K562 (cell line): ENCODE data around the gene AZGP1. TPM values are rescaled to one million over a fixed set of nuclear protein-coding genes. Genes with fewer than 3 reads are reported as not detected.

Experiments
- BACH1 ChIP-seq: fragments of 200-800 bp; sonication (Bioruptor generic); IDR thresholded peaks from 2 replicates; pipeline ENCODE4 v1.6.1; 2016; ENCODE audit warnings: missing genetic modification characterization, missing compliant biosample characterization
- CREBBP ChIP-seq: IDR thresholded peaks from one replicate; pipeline ENCODE4 v1.6.1; 2012; ENCODE audit warnings: low read depth, mild to moderate bottlenecking, control low read depth, inconsistent platforms, low read length
- FOXK1 ChIP-seq: sonication (generic); formaldehyde crosslinking; IDR thresholded peaks from 2 replicates; pipeline ENCODE4 v1.8.0; 2022; ENCODE audit warnings: missing genetic modification reagents, mild to moderate bottlenecking, borderline replicate concordance
- FOXM1 ChIP-seq, 2 experiments: fragments of 450-650 bp in 1 of 2; sonication (generic) in 1 of 2; formaldehyde crosslinking in 1 of 2; IDR thresholded peaks; 2 replicates each; pipeline versions ENCODE4 v1.6.1 to v1.9.0; 2017 to 2022; ENCODE audit warnings: low read depth in 2 of 2, mild to moderate bottlenecking in 2 of 2, missing genetic modification reagents in 1 of 2, moderate library complexity in 1 of 2
- GABPB1 ChIP-seq: sonication (generic); formaldehyde crosslinking; IDR thresholded peaks from 2 replicates; pipeline ENCODE4 v1.8.0; 2022; ENCODE audit warnings: mild to moderate bottlenecking, missing genetic modification reagents
- GABPB2 ChIP-seq: fragments of 250-450 bp; sonication (Bioruptor Pico); conservative IDR thresholded peaks from 2 replicates; pipeline ENCODE4 v1.5.1; 2021; ENCODE audit warnings: mild to moderate bottlenecking
- IFI16 ChIP-seq: fragments of 250-450 bp; sonication (Bioruptor Pico); IDR thresholded peaks from 2 replicates; pipeline ENCODE4 v2.1.2; 2022; ENCODE audit warnings: mild to moderate bottlenecking, inconsistent platforms
- KDM2B ChIP-seq: fragments of 250-450 bp; sonication (Bioruptor Pico); IDR thresholded peaks from 2 replicates; pipeline ENCODE4 v1.8.0; 2021; ENCODE audit warnings: mild to moderate bottlenecking, moderate library complexity
- POLR2AphosphoS2 ChIP-seq: IDR thresholded peaks from 2 replicates; pipeline ENCODE4 v1.6.1; 2012; ENCODE audit warnings: low read length, improper control_type of control experiment
- POLR2B ChIP-seq: fragments of 450-650 bp; IDR thresholded peaks from 2 replicates; pipeline ENCODE4 v1.6.1; 2018; ENCODE audit warnings: low read depth; ENCODE audit not compliant: partially characterized antibody
- PTRF ChIP-seq: fragments of 450-650 bp; IDR thresholded peaks from 2 replicates; pipeline ENCODE4 v1.6.1; 2016; ENCODE audit warnings: mild to moderate bottlenecking, missing genetic modification characterization, missing compliant biosample characterization
- SMAD4 ChIP-seq: fragments of 250-450 bp; sonication (Bioruptor Pico); conservative IDR thresholded peaks from 2 replicates; pipeline ENCODE4 v1.8.0; 2021; ENCODE audit warnings: inconsistent platforms, mild to moderate bottlenecking, moderate library complexity
- SMARCC2 ChIP-seq: fragments of 450-650 bp; IDR thresholded peaks from 2 replicates; pipeline ENCODE4 v1.6.1; 2017; ENCODE audit warnings: antibody characterized with exemption, moderate library complexity, mild to moderate bottlenecking, low read depth
- SMC3 ChIP-seq: conservative IDR thresholded peaks from 2 replicates; pipeline ENCODE4 v1.6.1; 2011; ENCODE audit warnings: low read depth, low read length, improper control_type of control experiment; ENCODE audit not compliant: insufficient read depth
- SUPT5H ChIP-seq: fragments of 450-650 bp; IDR thresholded peaks from 2 replicates; pipeline ENCODE4 v1.6.1; 2016
- TRIM28 ChIP-seq: fragments of 450-650 bp; IDR thresholded peaks from 2 replicates; pipeline ENCODE4 v1.6.1; 2017
- ZBTB2 ChIP-seq: fragments of 450-650 bp; IDR thresholded peaks from 2 replicates; pipeline ENCODE4 v1.6.1; 2016; ENCODE audit warnings: antibody characterized with exemption
- ZNF121 ChIP-seq: sonication (generic); formaldehyde crosslinking; conservative IDR thresholded peaks from 2 replicates; pipeline ENCODE4 v1.8.0; 2022; ENCODE audit warnings: missing genetic modification reagents
- ZNF24 ChIP-seq: fragments of 450-650 bp; IDR thresholded peaks from 2 replicates; pipeline ENCODE4 v1.6.1; 2016
- ZNF324 ChIP-seq: fragments of 250-450 bp; sonication (Bioruptor Pico); IDR thresholded peaks from 2 replicates; pipeline ENCODE4 v1.4.0; 2020; ENCODE audit warnings: mild to moderate bottlenecking
- ZNF589 ChIP-seq: fragments of 200-800 bp; sonication (Bioruptor generic); IDR thresholded peaks from 2 replicates; pipeline ENCODE4 v1.6.1; 2016; ENCODE audit warnings: low read depth, missing genetic modification characterization, missing compliant biosample characterization
- polyA plus RNA-seq, 8 experiments: library from polyadenylated mRNA; depleted of rRNA in 4 of 8; stranded (reverse) in 5 of 8; unstranded in 3 of 8; fragments of >200 nt; fragmentation: Nextera tagmentation in 2 of 8; fragmentation: Illumina TruSeq in 1 of 8; extraction: Ambion mirVana in 2 of 8; extraction: Trizol in 1 of 8; gene quantifications; 2 replicates each; pipeline versions ENCODE4 v1.2.1 to v1.2.3, GENCODE V29; 2011 to 2014; ENCODE audit warnings: inconsistent platforms in 1 of 8, missing spikeins in 1 of 8
- total RNA-seq, 7 experiments: library from RNA; depleted of rRNA in 6 of 7; stranded (reverse); fragments of >200 nt in 6 of 7; fragmentation: Illumina TruSeq in 2 of 7; extraction: Trizol in 2 of 7; gene quantifications; 2 replicates each; pipeline versions ENCODE4 v1.2.1 to v1.2.3, GENCODE V29; 2011 to 2021; ENCODE audit warnings: low replicate concordance in 1 of 7
- TF ChIP-seq, protein P1 (sequence below): fragments of 150-350 bp; IDR thresholded peaks from 2 replicates; pipeline ENCODE4 v1.6.1; 2014; ENCODE audit warnings: low read depth, mild to moderate bottlenecking, low read length, borderline replicate concordance
- TF ChIP-seq, protein P2 (sequence below): sonication (generic); formaldehyde crosslinking; IDR thresholded peaks from 2 replicates; pipeline ENCODE4 v1.8.1; 2023; ENCODE audit warnings: mild to moderate bottlenecking, missing genetic modification reagents

AZGP1 gene
- total and polyA plus RNA-seq, 9 of the 15 experiments (the other 6 are each of a cell fraction or from before 2014, with no cell fraction given): 0.18 to 0.53 TPM; not detected in 7

DNA sequence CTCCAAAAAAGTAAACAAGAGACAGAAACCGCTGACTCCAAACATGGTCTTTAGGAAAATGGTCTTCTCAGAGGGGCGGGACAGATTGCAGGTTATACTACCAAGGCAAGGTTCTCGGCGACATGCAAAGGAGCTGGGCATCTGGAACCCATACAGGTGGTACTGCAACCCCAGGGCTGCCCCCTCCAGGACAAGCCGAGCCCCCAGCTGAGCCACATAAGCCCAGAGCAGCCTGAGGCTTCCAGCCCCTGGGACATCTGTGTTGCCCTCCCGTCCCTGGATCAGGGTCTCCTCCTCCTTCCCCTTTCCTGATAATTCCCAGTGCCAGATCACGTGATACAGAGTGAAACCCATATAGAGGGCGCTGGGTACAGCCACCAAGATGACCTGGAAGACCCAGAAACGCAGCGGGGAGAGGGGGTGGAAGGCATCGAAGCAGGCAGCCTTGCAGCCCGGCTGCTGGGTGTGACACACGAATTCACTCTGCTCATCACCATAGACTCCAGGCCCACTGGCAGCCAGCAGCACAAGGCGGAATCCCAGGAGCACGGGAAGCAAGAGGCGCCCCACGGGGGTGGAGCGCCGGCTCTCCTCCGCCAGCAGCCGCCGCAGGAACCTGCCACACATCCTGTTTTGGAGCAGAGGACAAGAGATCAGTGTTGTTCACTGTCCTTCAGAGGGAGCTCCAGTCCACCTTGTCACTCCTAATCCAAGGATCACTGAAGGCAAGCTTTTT lies 46.7 kb downstream of the AZGP1 start, which contains the start of gene GJC3 (continued):
- no peak for TF ChIP-seq POLR2AphosphoS2
- no peak for TF ChIP-seq FOXM1 (IDR thresholded peaks at IDR 0.05; ENCODE audit: low read depth)
- TF ChIP-seq FOXM1 (CRISPR knock-in tag; IDR thresholded peaks at IDR 0.05; ENCODE audit: low read depth): no peak
- TF ChIP-seq CREBBP: no peak
- no peak for TF ChIP-seq ZNF589 (CRISPR knock-in tag)
- no peak for TF ChIP-seq GABPB1 (CRISPR knock-in tag)
- no peak for TF ChIP-seq KDM2B (CRISPR knock-in tag)
- TF ChIP-seq ZNF24: no peak
- no peak for TF ChIP-seq BACH1
- TF ChIP-seq POLR2B: no peak
- TF ChIP-seq TRIM28: no peak
- TF ChIP-seq ZNF121 (CRISPR knock-in tag): no peak
- TF ChIP-seq PTRF (tag): no peak
- TF ChIP-seq, protein P1, sequence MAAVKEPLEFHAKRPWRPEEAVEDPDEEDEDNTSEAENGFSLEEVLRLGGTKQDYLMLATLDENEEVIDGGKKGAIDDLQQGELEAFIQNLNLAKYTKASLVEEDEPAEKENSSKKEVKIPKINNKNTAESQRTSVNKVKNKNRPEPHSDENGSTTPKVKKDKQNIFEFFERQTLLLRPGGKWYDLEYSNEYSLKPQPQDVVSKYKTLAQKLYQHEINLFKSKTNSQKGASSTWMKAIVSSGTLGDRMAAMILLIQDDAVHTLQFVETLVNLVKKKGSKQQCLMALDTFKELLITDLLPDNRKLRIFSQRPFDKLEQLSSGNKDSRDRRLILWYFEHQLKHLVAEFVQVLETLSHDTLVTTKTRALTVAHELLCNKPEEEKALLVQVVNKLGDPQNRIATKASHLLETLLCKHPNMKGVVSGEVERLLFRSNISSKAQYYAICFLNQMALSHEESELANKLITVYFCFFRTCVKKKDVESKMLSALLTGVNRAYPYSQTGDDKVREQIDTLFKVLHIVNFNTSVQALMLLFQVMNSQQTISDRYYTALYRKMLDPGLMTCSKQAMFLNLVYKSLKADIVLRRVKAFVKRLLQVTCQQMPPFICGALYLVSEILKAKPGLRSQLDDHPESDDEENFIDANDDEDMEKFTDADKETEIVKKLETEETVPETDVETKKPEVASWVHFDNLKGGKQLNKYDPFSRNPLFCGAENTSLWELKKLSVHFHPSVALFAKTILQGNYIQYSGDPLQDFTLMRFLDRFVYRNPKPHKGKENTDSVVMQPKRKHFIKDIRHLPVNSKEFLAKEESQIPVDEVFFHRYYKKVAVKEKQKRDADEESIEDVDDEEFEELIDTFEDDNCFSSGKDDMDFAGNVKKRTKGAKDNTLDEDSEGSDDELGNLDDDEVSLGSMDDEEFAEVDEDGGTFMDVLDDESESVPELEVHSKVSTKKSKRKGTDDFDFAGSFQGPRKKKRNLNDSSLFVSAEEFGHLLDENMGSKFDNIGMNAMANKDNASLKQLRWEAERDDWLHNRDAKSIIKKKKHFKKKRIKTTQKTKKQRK: no peak
- TF ChIP-seq, protein P2, sequence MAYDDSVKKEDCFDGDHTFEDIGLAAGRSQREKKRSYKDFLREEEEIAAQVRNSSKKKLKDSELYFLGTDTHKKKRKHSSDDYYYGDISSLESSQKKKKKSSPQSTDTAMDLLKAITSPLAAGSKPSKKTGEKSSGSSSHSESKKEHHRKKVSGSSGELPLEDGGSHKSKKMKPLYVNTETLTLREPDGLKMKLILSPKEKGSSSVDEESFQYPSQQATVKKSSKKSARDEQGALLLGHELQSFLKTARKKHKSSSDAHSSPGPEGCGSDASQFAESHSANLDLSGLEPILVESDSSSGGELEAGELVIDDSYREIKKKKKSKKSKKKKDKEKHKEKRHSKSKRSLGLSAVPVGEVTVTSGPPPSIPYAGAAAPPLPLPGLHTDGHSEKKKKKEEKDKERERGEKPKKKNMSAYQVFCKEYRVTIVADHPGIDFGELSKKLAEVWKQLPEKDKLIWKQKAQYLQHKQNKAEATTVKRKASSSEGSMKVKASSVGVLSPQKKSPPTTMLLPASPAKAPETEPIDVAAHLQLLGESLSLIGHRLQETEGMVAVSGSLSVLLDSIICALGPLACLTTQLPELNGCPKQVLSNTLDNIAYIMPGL (CRISPR knock-in tag): no peak
- no peak for TF ChIP-seq SUPT5H
- no peak for TF ChIP-seq GABPB2
- no peak for TF ChIP-seq SMARCC2
- TF ChIP-seq ZBTB2: no peak
- peak; percentile 42; the same call in 1 of the 2 replicates for TF ChIP-seq SMAD4 (CRISPR knock-in tag)
- TF ChIP-seq FOXK1: no peak
- no peak for TF ChIP-seq IFI16 (CRISPR knock-in tag)
- no peak for TF ChIP-seq ZNF324
- TF ChIP-seq SMC3: peak; percentile 46; the same call in 1 of the 2 replicates
